DND-41 (cell line): ENCODE data around the gene ERCC6L2.

Experiments
- ATAC-seq: fragments of 200-7000 bp; cut with Tn5 transposase; 3 replicates; pipeline ENCODE4 v1.9.1; 2021; ENCODE audit warnings: low read depth; ENCODE audit not compliant: insufficient read depth
- DNase-seq: peaks from one replicate; pipeline ENCODE4 v3.0.0-alpha.2; 2020
- H2AFZ ChIP-seq: 2 replicates; pipeline ENCODE4 v1.6.0; 2012; ENCODE audit warnings: low read depth, low read length
- H3K27ac ChIP-seq: 2 replicates; pipeline ENCODE4 v1.5.1; 2012; ENCODE audit warnings: low read length, inconsistent platforms
- H3K27me3 ChIP-seq: fragments of 200-600 bp; sonication (generic); 2 replicates; pipeline ENCODE4 v1.6.0; 2012; ENCODE audit warnings: low read length, mild to moderate bottlenecking, inconsistent platforms; ENCODE audit not compliant: insufficient read depth, poor library complexity
- H3K36me3 ChIP-seq: 2 replicates; pipeline ENCODE4 v1.5.1; 2012; ENCODE audit warnings: low read length, inconsistent platforms; ENCODE audit not compliant: insufficient read depth
- H3K4me1 ChIP-seq: 2 replicates; pipeline ENCODE4 v1.5.1; 2012; ENCODE audit warnings: mild to moderate bottlenecking, low read length; ENCODE audit not compliant: insufficient read depth
- H3K4me2 ChIP-seq: 2 replicates; pipeline ENCODE4 v1.6.0; 2012; ENCODE audit warnings: mild to moderate bottlenecking, moderate library complexity, low read length, inconsistent platforms; ENCODE audit not compliant: insufficient read depth
- H3K4me3 ChIP-seq, 2 experiments: fragments of 200-600 bp in 1 of 2; shearing (Covaris generic) in 1 of 2; 2 replicates each; pipeline ENCODE4 v1.5.1; 2012 to 2016; ENCODE audit warnings: inconsistent platforms in 2 of 2, low read length in 2 of 2, mild to moderate bottlenecking in 2 of 2, low read depth in 1 of 2, moderate library complexity in 1 of 2
- H3K79me2 ChIP-seq: 2 replicates; pipeline ENCODE4 v1.6.0; 2012; ENCODE audit warnings: low read length, inconsistent platforms; ENCODE audit not compliant: insufficient read depth
- H3K9ac ChIP-seq: 2 replicates; pipeline ENCODE4 v1.6.0; 2012; ENCODE audit warnings: low read depth, mild to moderate bottlenecking, inconsistent platforms, low read length, moderate library complexity
- H3K9me3 ChIP-seq: 2 replicates; pipeline ENCODE4 v1.5.1; 2012; ENCODE audit warnings: low read length, moderate library complexity, mild to moderate bottlenecking, inconsistent platforms; ENCODE audit not compliant: insufficient read depth, severe bottlenecking
- H4K20me1 ChIP-seq: 2 replicates; pipeline ENCODE4 v1.6.0; 2012; ENCODE audit warnings: low read length; ENCODE audit not compliant: insufficient read depth
- CTCF ChIP-seq: IDR thresholded peaks from 2 replicates; pipeline ENCODE4 v1.5.1; 2012; ENCODE audit warnings: borderline replicate concordance, low read length, moderate library complexity, mild to moderate bottlenecking; ENCODE audit not compliant: poor library complexity, severe bottlenecking; ENCODE audit errors: extremely low read depth
- EZH2 ChIP-seq: IDR thresholded peaks from 3 replicates; pipeline ENCODE4 v1.6.1; 2012; ENCODE audit warnings: borderline replicate concordance, low read depth, mild to moderate bottlenecking, moderate library complexity, low read length, inconsistent platforms; ENCODE audit not compliant: severe bottlenecking

ERCC6L2 gene

GRCh38 chr9:95876595-95876994, 1.1 kb downstream of the ERCC6L2 start:
- H3K9ac ChIP-seq = no peak overlapping the region
- H3K4me1 ChIP-seq = peaks cover 22% of the 10 kb centered on the region
- peaks cover 11% of the 10 kb centered on the region for H3K36me3 ChIP-seq
- H3K9me3 ChIP-seq = no peaks in the 10 kb centered on the region
- H4K20me1 ChIP-seq = peaks cover 8% of the 10 kb centered on the region; the same call in 1 of the 2 replicates
- no peak overlapping the region for H2AFZ ChIP-seq
- no peak overlapping the region for H3K4me2 ChIP-seq
- H3K4me3 ChIP-seq = no peak overlapping the region
- no peaks in the 10 kb centered on the region for H3K27me3 ChIP-seq
- no peak overlapping the region; the same call in 1 of the 2 replicates for H3K27ac ChIP-seq
- no peak for TF ChIP-seq EZH2
- no peak for TF ChIP-seq CTCF
- DNase-seq (no peak), ATAC-seq (no peak)
- H3K79me2 ChIP-seq = peaks cover 48% of the 10 kb centered on the region

- DNase-seq (no peak), ATAC-seq (no peak)
- peaks cover 24% of the 10 kb centered on the region for H3K36me3 ChIP-seq
- peaks cover 23% of the 10 kb centered on the region for H3K4me1 ChIP-seq
- no peak overlapping the region for H3K27ac ChIP-seq
- no peaks in the 10 kb centered on the region for H3K27me3 ChIP-seq
- no peak overlapping the region for H3K9ac ChIP-seq
- no peaks in the 10 kb centered on the region for H3K9me3 ChIP-seq
- H4K20me1 ChIP-seq = peaks cover 13% of the 10 kb centered on the region; the same call in 1 of the 2 replicates
- no peak for TF ChIP-seq EZH2
- TF ChIP-seq CTCF = no peak
- H3K4me2 ChIP-seq = no peak overlapping the region
- peaks cover 60% of the 10 kb centered on the region for H3K79me2 ChIP-seq
- peak overlapping the region in 1 of 2 experiments; percentile 6; a peak in 1 of 4 replicates for H3K4me3 ChIP-seq
- H2AFZ ChIP-seq = no peak overlapping the region
These were observed 2.5 kb downstream of the ERCC6L2 start for GRCh38 chr9:95877984-95878383.

- Histone ChIP-seq H3K4me1 (peaks cover 12% of the 10 kb centered on the region), H3K9ac (no peak overlapping the region), H3K4me2 (no peak overlapping the region), H3K4me3 (no peak overlapping the region), H4K20me1 (peaks cover 11% of the 10 kb centered on the region; the same call in 1 of the 2 replicates), H3K27me3 (no peaks in the 10 kb centered on the region), H3K9me3 (no peaks in the 10 kb centered on the region), H3K36me3 (peaks cover 31% of the 10 kb centered on the region), H3K79me2 (peaks cover 62% of the 10 kb centered on the region), H3K27ac (no peak overlapping the region), H2AFZ (no peak overlapping the region)
- TF ChIP-seq CTCF = no peak
- TF ChIP-seq EZH2 = no peak
- ATAC-seq = no peak
- DNase-seq = no peak
These were observed 4.1 kb downstream of the ERCC6L2 start for GRCh38 chr9:95879591-95879990.
